ENCODE results near the gene MLH1. TPM values are rescaled to one million over a fixed set of nuclear protein-coding genes. Genes with fewer than 3 reads are reported as not detected.

MLH1 gene
- total RNA-seq, 1 donor from 2014 or later, result 61.6 TPM

GRCh38 chr3:37096288-37096687 is 103.0 kb downstream of the MLH1 start:
- DNase-seq (ENCODE audit: extremely low spot score in 2 of 2), result no peak
- no peak overlapping the region for H3K4me3 ChIP-seq
- intact Hi-C loops (cut with DNase I), result no loop called here

GRCh38 chr3:37096975-37097374 is 103.7 kb downstream of the MLH1 start:
- Histone ChIP-seq H3K9me3 (no peaks in the 10 kb centered on the region), H3K27me3 (no peaks in the 10 kb centered on the region), H3K36me3 (peaks cover 0 to 14% of the 10 kb centered on the region in 2 donors), H3K4me1 (no peaks in the 10 kb centered on the region), H3K4me3 (no peak overlapping the region), H3K27ac (no peak overlapping the region)
- DNase-seq (ENCODE audit: extremely low spot score in 2 of 2), result no peak
- no peak for TF ChIP-seq POLR2AphosphoS5 (IDR thresholded peaks at IDR 0.05; ENCODE audit: insufficient read depth in 1 of 2, low read depth in 1 of 2)
- intact Hi-C loops (cut with DNase I), result no loop called here

More at GRCh38 chr3:37096288-37096687, 103.0 kb downstream of the MLH1 start:
- peaks cover 0 to 14% of the 10 kb centered on the region in 2 donors for H3K36me3 ChIP-seq
- no peaks in the 10 kb centered on the region for H3K4me1 ChIP-seq
- H3K27me3 ChIP-seq, result no peaks in the 10 kb centered on the region
- H3K27ac ChIP-seq, result no peak overlapping the region
- H3K9me3 ChIP-seq, result no peaks in the 10 kb centered on the region
- TF ChIP-seq POLR2A (IDR thresholded peaks at IDR 0.05) (no peak), POLR2AphosphoS5 (IDR thresholded peaks at IDR 0.05; ENCODE audit: insufficient read depth in 1 of 2, low read depth in 1 of 2) (no peak), CTCF (IDR thresholded peaks at IDR 0.05) (no peak)

- Histone ChIP-seq H3K36me3 (peaks cover 0 to 11% of the 10 kb centered on the region in 2 donors), H3K4me1 (no peaks in the 10 kb centered on the region), H3K27me3 (no peaks in the 10 kb centered on the region), H3K27ac (no peak overlapping the region), H3K9me3 (no peaks in the 10 kb centered on the region), H3K4me3 (no peak overlapping the region)
- TF ChIP-seq POLR2A (IDR thresholded peaks at IDR 0.05) (no peak), POLR2AphosphoS5 (IDR thresholded peaks at IDR 0.05; ENCODE audit: insufficient read depth in 1 of 2, low read depth in 1 of 2) (no peak), CTCF (IDR thresholded peaks at IDR 0.05) (no peak)
- intact Hi-C loops (cut with DNase I), result no loop called here
- DNase-seq (ENCODE audit: extremely low spot score in 2 of 2), result no peak
Observed at GRCh38 chr3:37097776-37098175, 104.5 kb downstream of the MLH1 start.

GRCh38 chr3:37098884-37099283 is 105.6 kb downstream of the MLH1 start:
- H3K27me3 ChIP-seq, result no peaks in the 10 kb centered on the region
- no peak overlapping the region for H3K4me3 ChIP-seq
- no peak overlapping the region for H3K27ac ChIP-seq
- no peaks in the 10 kb centered on the region for H3K9me3 ChIP-seq
- DNase-seq (ENCODE audit: extremely low spot score in 2 of 2), result no peak
- H3K36me3 ChIP-seq, result peaks cover 0 to 6% of the 10 kb centered on the region in 2 donors
- TF ChIP-seq POLR2A (IDR thresholded peaks at IDR 0.05), result no peak
- no peak for TF ChIP-seq POLR2AphosphoS5 (IDR thresholded peaks at IDR 0.05; ENCODE audit: insufficient read depth in 1 of 2, low read depth in 1 of 2)
- no peak for TF ChIP-seq CTCF (IDR thresholded peaks at IDR 0.05)
- intact Hi-C loops (cut with DNase I), result no loop called here
- H3K4me1 ChIP-seq, result no peaks in the 10 kb centered on the region

GRCh38 chr3:37099469-37099868 is 106.2 kb downstream of the MLH1 start:
- intact Hi-C loops (cut with DNase I), result no loop called here
- H3K36me3 ChIP-seq, result peaks cover 0 to 5% of the 10 kb centered on the region in 2 donors
- H3K27ac ChIP-seq, result no peak overlapping the region
- no peak overlapping the region for H3K4me3 ChIP-seq
- no peak for TF ChIP-seq POLR2AphosphoS5 (IDR thresholded peaks at IDR 0.05; ENCODE audit: insufficient read depth in 1 of 2, low read depth in 1 of 2)
- no peak for TF ChIP-seq CTCF (IDR thresholded peaks at IDR 0.05)
- TF ChIP-seq POLR2A (IDR thresholded peaks at IDR 0.05), result no peak
- H3K9me3 ChIP-seq, result no peaks in the 10 kb centered on the region
- H3K4me1 ChIP-seq, result no peaks in the 10 kb centered on the region
- H3K27me3 ChIP-seq, result no peaks in the 10 kb centered on the region
- no peak for DNase-seq (ENCODE audit: extremely low spot score in 2 of 2)
